Upper lobe of left lung (tissue), 6 donors: ENCODE data around the gene MTPN. TPM values are rescaled to one million over a fixed set of nuclear protein-coding genes. Genes with fewer than 3 reads are reported as not detected.

Experiments
- ATAC-seq, 2 donors: fragments of 200-7000 bp; cut with Tn5 transposase; one replicate each; pipeline ENCODE4 v1.9.1; 2022; ENCODE audit warnings: mild to moderate bottlenecking in 2 of 2, moderate library complexity in 2 of 2; ENCODE audit not compliant: low FRiP score in 2 of 2
- DNase-seq, 2 donors: peaks; one replicate each; pipeline ENCODE4 v3.0.0-alpha.2; 2019 to 2020
- H3K27ac ChIP-seq, 4 donors: fragments of 200-600 bp; sonication (generic); one replicate each; pipeline ENCODE4 v1.5.1; 2016 to 2019
- H3K27me3 ChIP-seq, 4 donors: fragments of 200-600 bp; sonication (generic); one replicate each; pipeline ENCODE4 v1.5.1; 2017 to 2019
- H3K36me3 ChIP-seq, 4 donors: fragments of 200-600 bp; sonication (generic); one replicate each; pipeline ENCODE4 v1.5.1; 2016 to 2019
- H3K4me1 ChIP-seq, 4 donors: fragments of 200-600 bp; sonication (generic); one replicate each; pipeline ENCODE4 v1.5.1; 2018 to 2019
- H3K4me3 ChIP-seq, 4 donors: fragments of 200-600 bp; sonication (generic); one replicate each; pipeline ENCODE4 v1.5.1; 2017 to 2019; ENCODE audit warnings: mild to moderate bottlenecking in 2 of 4, moderate library complexity in 1 of 4
- H3K9me3 ChIP-seq, 4 donors: fragments of 200-600 bp; sonication (generic); one replicate each; pipeline ENCODE4 v1.5.1; 2018 to 2019
- CTCF ChIP-seq, 6 experiments: fragments of 450-650 bp in 4 of 6; fragments of 200-600 bp in 2 of 6; sonication (generic) in 2 of 6; IDR thresholded peaks; one replicate each; pipeline ENCODE4 v1.5.1; 2016 to 2019; ENCODE audit warnings: antibody characterized with exemption in 6 of 6
- EP300 ChIP-seq, 4 donors: sonication (generic); formaldehyde crosslinking; IDR thresholded peaks; one replicate each; pipeline ENCODE4 v1.5.1; 2017; ENCODE audit warnings: antibody characterized with exemption in 4 of 4, control low read depth in 2 of 4
- POLR2A ChIP-seq, 4 donors: fragments of 450-650 bp; IDR thresholded peaks; one replicate each; pipeline ENCODE4 v1.5.1; 2016 to 2017; ENCODE audit warnings: antibody characterized with exemption in 4 of 4, mild to moderate bottlenecking in 2 of 4
- POLR2AphosphoS5 ChIP-seq, 2 donors: sonication (generic); formaldehyde crosslinking; IDR thresholded peaks; one replicate each; pipeline ENCODE4 v1.5.1; 2017; ENCODE audit warnings: antibody characterized with exemption in 2 of 2
- WGBS, 2 donors: methylation state at CpG; one replicate each; pipeline ENCODE4 v1.1.5; 2017 to 2018; 5-methylcytosine and 5-hydroxymethylcytosine counted together
- total RNA-seq, 6 donors: library from RNA; depleted of rRNA in 4 of 6; stranded (reverse); fragments of >200 nt in 4 of 6; gene quantifications; one replicate each; pipeline versions ENCODE4 v1.1.0 to v1.2.1, GENCODE V29; 2016 to 2021
- donor health status: DM: no; HTN: no; CAD: no; lungs with moderate emphysema.
- donor health status: DM: no; HTN: yes; CAD: no; lungs with severe emphysema.

The MTPN gene
- total RNA-seq, 6 donors from 2014 or later = 34.2 to 145 (median 87.3) TPM

GRCh38 chr7:135901585-135902540 is 75.3 kb downstream of the MTPN start:
- Histone ChIP-seq H3K27me3 (no peaks in the 10 kb centered on the region), H3K4me1 (no peaks in the 10 kb centered on the region), H3K4me3 (no peak overlapping the region), H3K27ac (no peak overlapping the region), H3K36me3 (no peaks in the 10 kb centered on the region), H3K9me3 (no peaks in the 10 kb centered on the region)
- ATAC-seq (no peak), DNase-seq (no peak)
- no peak for TF ChIP-seq EP300 (IDR thresholded peaks at IDR 0.05)
- no peak for TF ChIP-seq CTCF (IDR thresholded peaks at IDR 0.05)
- no peak for TF ChIP-seq POLR2AphosphoS5 (IDR thresholded peaks at IDR 0.05)
- no peak for TF ChIP-seq POLR2A (IDR thresholded peaks at IDR 0.05)
- WGBS, 2 donors = 86 to 92% methylated on average over 6 of the region's 6 CpGs

- Histone ChIP-seq H3K9me3 (no peaks in the 10 kb centered on the region), H3K27me3 (no peaks in the 10 kb centered on the region), H3K27ac (no peak overlapping the region), H3K36me3 (no peaks in the 10 kb centered on the region), H3K4me3 (no peak overlapping the region), H3K4me1 (no peaks in the 10 kb centered on the region)
- TF ChIP-seq POLR2AphosphoS5 (IDR thresholded peaks at IDR 0.05) (no peak), POLR2A (IDR thresholded peaks at IDR 0.05) (no peak), EP300 (IDR thresholded peaks at IDR 0.05) (no peak), CTCF (IDR thresholded peaks at IDR 0.05) (no peak)
- no peak for DNase-seq
- ATAC-seq = no peak
- WGBS, 2 donors = 69 to 70% methylated on average over 5 of the region's 5 CpGs
Measured at GRCh38 chr7:135900065-135900546, 77.1 kb downstream of the MTPN start.

GRCh38 chr7:135899458-135900064 is 77.6 kb downstream of the MTPN start:
- no peaks in the 10 kb centered on the region for H3K9me3 ChIP-seq
- no peak overlapping the region for H3K4me3 ChIP-seq
- H3K4me1 ChIP-seq = no peaks in the 10 kb centered on the region
- no peak overlapping the region for H3K27ac ChIP-seq
- H3K36me3 ChIP-seq = no peaks in the 10 kb centered on the region
- WGBS, 2 donors = 77% methylated on average over 6 of the region's 6 CpGs
- TF ChIP-seq POLR2A (IDR thresholded peaks at IDR 0.05) (no peak), POLR2AphosphoS5 (IDR thresholded peaks at IDR 0.05) (no peak), CTCF (IDR thresholded peaks at IDR 0.05) (no peak)
- no peaks in the 10 kb centered on the region for H3K27me3 ChIP-seq
- no peak for DNase-seq
- no peak for ATAC-seq

- WGBS, 2 donors = 66 to 78% methylated on average over 3 of the region's 3 CpGs
- no peak for TF ChIP-seq POLR2A (IDR thresholded peaks at IDR 0.05)
- no peak for TF ChIP-seq POLR2AphosphoS5 (IDR thresholded peaks at IDR 0.05)
- no peak for TF ChIP-seq EP300 (IDR thresholded peaks at IDR 0.05)
- TF ChIP-seq CTCF (IDR thresholded peaks at IDR 0.05) = no peak
- DNase-seq = no peak
- Histone ChIP-seq H3K9me3 (no peaks in the 10 kb centered on the region), H3K4me3 (no peak overlapping the region), H3K27ac (no peak overlapping the region), H3K4me1 (no peaks in the 10 kb centered on the region), H3K27me3 (no peaks in the 10 kb centered on the region), H3K36me3 (no peaks in the 10 kb centered on the region)
- ATAC-seq = no peak
Measured at GRCh38 chr7:135898226-135898625, 78.9 kb downstream of the MTPN start.
